Measurements from ENCODE around the gene USP3. TPM values are rescaled to one million over a fixed set of nuclear protein-coding genes. Genes with fewer than 3 reads are reported as not detected.

USP3 gene
- total RNA-seq, 1 donor from 2014 or later = 46.3 TPM

DNA sequence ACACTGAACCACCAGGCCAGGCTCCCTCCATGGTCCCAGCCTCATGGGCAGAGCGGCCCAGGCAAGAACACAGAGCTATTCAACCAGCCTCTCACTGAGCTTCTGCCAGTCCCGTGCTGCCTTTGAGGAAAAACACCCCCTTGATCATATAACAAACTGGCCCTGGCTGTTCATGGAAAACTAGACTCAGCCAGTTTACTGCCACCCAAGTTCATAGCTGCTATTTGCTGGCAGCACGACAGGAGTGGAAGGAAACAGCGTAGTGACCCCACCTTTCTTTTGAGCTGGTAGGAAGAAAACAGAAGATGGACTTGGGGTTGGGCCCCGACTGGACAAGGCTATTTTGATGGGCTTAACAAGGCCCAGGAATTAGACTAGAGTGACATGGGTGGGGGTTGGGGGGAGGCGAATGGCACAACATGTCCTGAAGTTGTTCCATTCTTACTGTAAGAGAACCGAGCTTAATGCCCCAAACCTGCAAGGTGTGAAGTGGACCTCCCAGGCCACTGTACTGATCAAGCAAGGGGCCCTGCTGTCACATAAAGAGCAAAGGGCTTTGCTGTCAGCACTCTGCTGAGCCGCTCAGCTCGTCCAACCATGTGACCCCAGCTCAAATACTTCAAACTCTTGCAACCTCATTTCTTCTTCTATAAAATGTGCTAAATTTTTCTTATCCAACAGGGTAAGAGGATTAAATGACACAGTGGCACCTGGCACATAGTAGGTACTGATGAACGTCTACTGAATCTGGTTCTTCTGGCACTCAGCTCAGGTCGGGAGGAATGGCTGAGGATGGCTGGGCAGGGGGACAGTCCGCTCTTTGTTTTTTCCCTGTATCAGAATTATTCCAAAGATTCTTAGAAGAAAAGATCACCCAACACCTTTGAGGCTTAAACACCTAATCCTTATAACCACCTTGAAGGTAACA, 94.3 kb downstream of the USP3 start:
- Histone ChIP-seq H3K36me3 (ENCODE audit: control insufficient read depth, insufficient read depth, low read length) (no peaks in the 10 kb centered on the region), H3K4me3 (ENCODE audit: low read depth, low read length) (no peak overlapping the region), H3K27me3 (ENCODE audit: control insufficient read depth, insufficient read depth, low read length) (no peaks in the 10 kb centered on the region)
- TF ChIP-seq, protein P1, sequence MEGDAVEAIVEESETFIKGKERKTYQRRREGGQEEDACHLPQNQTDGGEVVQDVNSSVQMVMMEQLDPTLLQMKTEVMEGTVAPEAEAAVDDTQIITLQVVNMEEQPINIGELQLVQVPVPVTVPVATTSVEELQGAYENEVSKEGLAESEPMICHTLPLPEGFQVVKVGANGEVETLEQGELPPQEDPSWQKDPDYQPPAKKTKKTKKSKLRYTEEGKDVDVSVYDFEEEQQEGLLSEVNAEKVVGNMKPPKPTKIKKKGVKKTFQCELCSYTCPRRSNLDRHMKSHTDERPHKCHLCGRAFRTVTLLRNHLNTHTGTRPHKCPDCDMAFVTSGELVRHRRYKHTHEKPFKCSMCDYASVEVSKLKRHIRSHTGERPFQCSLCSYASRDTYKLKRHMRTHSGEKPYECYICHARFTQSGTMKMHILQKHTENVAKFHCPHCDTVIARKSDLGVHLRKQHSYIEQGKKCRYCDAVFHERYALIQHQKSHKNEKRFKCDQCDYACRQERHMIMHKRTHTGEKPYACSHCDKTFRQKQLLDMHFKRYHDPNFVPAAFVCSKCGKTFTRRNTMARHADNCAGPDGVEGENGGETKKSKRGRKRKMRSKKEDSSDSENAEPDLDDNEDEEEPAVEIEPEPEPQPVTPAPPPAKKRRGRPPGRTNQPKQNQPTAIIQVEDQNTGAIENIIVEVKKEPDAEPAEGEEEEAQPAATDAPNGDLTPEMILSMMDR (IDR thresholded peaks at IDR 0.05; ENCODE audit: insufficient read depth, low read length, poor library complexity, severe bottlenecking) = no peak
- no peak for DNase-seq (ENCODE audit: low read depth)

DNA sequence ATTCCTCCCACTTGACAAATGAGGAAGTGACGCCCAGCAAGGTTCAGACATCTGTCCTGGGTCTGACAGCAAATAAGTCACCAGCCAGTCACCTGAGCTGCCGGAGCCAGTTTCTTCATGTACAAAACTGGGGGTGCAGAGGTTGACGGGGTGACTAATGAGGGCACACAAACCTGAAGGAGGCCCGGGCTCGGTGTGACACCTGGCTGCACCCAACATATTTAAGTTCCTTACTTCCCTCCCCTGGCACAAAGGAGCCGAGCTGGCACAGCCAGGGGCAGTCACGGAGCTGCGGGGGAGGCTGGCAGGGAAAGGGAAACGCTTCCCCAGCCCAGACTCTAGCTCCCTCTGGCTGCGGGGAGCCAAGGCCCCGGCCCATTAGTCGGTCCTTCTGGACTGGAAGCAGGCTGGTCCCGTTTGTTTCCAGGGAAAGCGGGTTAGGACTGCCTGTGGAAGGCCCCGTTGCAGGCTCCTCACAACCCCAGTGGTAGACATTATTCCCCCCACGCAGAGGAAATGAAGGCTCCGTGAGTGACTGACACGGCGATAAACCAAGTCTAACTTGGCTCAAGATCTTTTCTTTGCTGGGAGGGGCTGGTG, 95.1 kb downstream of the USP3 start:
- peak overlapping the region; percentile 3 for H3K4me3 ChIP-seq (ENCODE audit: low read depth, low read length)
- DNase-seq (ENCODE audit: low read depth) = no peak
- TF ChIP-seq, protein P1 (IDR thresholded peaks at IDR 0.05; ENCODE audit: insufficient read depth, low read length, poor library complexity, severe bottlenecking) = peak; percentile 80
- no peaks in the 10 kb centered on the region for H3K27me3 ChIP-seq (ENCODE audit: control insufficient read depth, insufficient read depth, low read length)
- H3K36me3 ChIP-seq (ENCODE audit: control insufficient read depth, insufficient read depth, low read length) = no peaks in the 10 kb centered on the region

DNA sequence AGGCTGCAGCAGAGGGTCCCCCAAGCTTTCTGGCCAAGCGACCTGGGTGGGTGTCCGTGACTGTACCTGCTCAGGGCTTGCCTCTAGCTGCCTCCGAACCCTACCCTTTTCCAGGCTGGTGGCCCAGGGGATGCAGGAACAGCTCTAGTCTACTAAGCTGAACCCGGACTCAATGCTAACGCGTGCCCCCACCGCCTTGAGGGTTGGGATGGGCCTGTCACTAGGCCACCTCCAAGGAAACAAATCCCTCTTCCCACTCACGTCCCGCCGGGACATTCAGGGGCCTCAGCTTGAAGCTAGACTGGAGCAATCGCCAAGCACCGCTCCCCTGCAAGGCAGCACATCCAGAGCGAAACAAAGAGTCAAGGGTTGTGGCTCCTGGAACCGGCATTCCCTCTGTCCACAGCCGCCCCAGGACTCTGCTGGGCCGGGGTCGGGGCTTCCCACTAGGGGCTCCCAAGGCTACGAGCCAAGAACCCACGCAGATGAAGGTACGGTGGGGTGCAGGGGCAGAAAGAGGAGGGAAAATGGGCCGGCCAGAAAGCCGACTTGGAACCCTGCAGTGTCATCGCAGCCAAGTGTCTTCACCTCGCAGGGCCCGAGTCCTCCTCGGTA, 95.7 kb downstream of the USP3 start:
- Histone ChIP-seq H3K27me3 (ENCODE audit: control insufficient read depth, insufficient read depth, low read length) (no peaks in the 10 kb centered on the region), H3K36me3 (ENCODE audit: control insufficient read depth, insufficient read depth, low read length) (no peaks in the 10 kb centered on the region), H3K4me3 (ENCODE audit: low read depth, low read length) (peak overlapping the region; percentile 39)
- no peak for DNase-seq (ENCODE audit: low read depth)
- TF ChIP-seq, protein P1 (IDR thresholded peaks at IDR 0.05; ENCODE audit: insufficient read depth, low read length, poor library complexity, severe bottlenecking) = no peak

DNA sequence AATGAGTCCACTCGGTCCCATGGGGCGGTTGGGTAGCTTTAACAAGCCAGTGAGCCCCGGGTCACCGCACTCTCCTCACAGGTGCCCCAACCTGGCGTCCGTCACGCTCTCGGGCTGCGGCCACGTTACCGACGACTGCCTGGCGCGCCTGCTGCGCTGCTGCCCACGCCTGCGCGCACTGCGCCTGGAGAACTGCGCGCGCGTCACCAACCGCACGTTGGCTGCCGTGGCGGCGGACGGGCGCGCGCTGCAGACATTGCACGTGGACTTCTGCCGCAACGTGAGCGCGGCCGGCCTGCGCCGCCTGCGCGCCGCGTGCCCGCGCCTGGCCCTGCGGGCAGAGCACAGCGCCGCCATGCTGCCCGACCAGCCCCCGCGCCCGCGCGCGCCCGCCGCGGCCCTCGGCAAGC, 96.2 kb downstream of the USP3 start:
- TF ChIP-seq, protein P1 (IDR thresholded peaks at IDR 0.05; ENCODE audit: insufficient read depth, low read length, poor library complexity, severe bottlenecking) = no peak
- no peaks in the 10 kb centered on the region for H3K27me3 ChIP-seq (ENCODE audit: control insufficient read depth, insufficient read depth, low read length)
- no peak for DNase-seq (ENCODE audit: low read depth)
- no peaks in the 10 kb centered on the region for H3K36me3 ChIP-seq (ENCODE audit: control insufficient read depth, insufficient read depth, low read length)
- peak overlapping the region; percentile 48 for H3K4me3 ChIP-seq (ENCODE audit: low read depth, low read length)

DNA sequence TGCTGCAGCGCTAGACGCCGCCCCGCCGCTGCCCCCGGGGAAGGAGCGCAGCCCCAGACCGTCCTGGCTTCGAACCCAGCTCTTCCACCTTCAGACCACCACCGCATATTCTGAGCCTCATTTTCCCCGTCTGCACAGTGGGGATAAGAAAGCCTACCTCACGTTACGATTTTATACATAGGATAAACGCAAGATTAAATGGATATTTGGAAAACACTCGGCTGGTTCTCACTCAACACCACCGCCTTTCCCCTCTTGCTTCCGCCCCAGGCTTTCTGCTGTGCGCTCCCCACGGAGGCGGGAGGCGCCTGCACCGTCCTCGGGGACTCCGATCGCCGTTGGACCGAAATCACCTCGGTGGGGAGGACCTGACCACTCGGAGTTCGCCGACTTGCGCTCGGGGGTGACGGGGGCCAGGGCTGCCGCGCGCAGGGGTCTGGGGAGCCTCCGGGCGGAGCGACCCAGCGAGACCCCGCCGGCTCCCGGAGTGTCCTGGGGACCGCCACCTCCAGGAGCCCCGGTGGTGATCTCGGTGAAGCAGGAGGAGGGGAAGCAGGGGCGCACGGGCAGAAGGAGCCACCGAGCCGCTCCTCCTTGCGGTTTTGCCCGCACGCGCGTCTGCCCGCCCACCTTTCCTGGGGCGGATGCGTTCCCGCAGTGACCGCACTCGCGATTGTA, 96.8 kb downstream of the USP3 start:
- no peak for DNase-seq (ENCODE audit: low read depth)
- Histone ChIP-seq H3K4me3 (ENCODE audit: low read depth, low read length) (peak overlapping the region; percentile 48), H3K27me3 (ENCODE audit: control insufficient read depth, insufficient read depth, low read length) (no peaks in the 10 kb centered on the region), H3K36me3 (ENCODE audit: control insufficient read depth, insufficient read depth, low read length) (no peaks in the 10 kb centered on the region)
- TF ChIP-seq, protein P1 (IDR thresholded peaks at IDR 0.05; ENCODE audit: insufficient read depth, low read length, poor library complexity, severe bottlenecking) = no peak
